ENCODE measurements around the gene GAS2L3.
A peak's percentile ranks its signal among the peaks of the same experiment; 100 is the strongest.

GAS2L3 gene

DNA sequence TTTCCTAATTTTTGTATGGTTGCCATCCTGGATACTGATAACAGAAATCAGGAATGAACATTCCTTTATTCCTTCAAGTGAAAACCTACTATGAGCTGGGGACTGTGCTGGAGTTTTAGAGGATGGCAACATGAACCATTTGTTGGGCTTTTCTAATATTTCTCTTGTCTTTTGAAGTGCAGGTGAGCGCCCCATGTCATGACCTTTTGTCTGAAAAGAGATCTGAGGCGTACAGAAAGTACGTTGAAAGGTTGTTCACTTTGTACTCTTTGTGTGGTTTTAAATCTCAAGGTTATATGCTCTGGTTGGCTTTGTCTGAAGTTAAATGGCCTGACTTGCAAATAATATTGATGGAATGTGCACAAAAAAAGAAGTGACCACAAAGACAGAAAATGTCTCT lies 79.0 kb downstream of the GAS2L3 start:
- no peak for FAIRE-seq
- no peak for DNase-seq (ENCODE audit: extremely low spot score, insufficient read length, low read depth)

GRCh38 chr12:100656141-100656540 lies 82.7 kb downstream of the GAS2L3 start:
- FAIRE-seq (no peak), DNase-seq (ENCODE audit: extremely low spot score, insufficient read length, low read depth) (no peak)

DNA sequence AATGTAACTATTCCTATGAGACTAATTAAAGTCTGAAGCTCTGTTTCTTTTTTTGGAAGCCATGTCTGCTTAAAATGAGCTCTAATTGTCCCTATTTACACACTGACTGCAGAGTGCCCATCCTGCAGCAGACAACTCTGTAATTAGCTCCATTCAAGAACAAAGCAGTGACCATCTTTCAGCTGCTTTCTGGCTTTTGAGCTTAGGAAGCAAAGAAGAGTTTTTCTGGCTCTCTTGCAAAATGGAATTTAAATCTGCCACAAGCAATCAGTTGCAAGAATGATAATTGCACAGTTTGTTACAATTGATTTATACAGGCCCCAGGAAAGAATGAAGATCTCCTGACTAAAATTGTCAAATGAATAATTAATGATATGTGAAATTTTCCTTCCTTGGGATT lies 83.4 kb downstream of the GAS2L3 start:
- DNase-seq (ENCODE audit: extremely low spot score, insufficient read length, low read depth) (no peak), FAIRE-seq (no peak)

DNA sequence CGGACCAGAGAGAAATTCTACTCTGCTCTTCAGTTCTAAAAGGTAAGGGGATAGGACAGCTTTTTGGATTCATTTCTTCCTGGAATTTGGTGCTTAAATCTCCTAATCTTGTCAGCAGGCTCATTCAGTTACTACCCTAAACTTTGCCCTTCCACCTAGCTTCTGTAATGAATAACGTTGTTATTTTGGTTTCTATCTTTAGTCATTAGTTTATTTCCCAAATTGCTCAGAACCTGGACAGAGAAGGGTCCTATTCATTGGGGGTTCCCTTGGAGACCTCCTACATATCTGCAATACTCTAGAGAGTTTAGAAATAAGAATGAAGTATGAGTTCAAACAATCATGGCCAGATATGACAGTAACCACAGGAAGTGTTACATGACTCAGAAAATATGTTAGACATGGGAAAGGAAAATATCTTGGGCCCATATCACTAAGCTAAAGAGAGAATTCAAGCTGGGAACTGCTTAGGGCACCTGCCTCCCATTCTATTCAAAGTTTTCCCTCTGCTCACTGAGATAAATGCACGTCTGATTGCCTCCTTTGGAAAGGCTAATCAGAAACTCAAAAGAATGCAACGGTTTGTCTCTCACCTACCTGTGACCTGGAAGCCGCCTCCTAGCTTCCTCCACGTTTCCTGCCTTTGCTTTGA lies 87.9 kb downstream of the GAS2L3 start:
- DNase-seq (ENCODE audit: extremely low spot score, insufficient read length, low read depth) (no peak), FAIRE-seq (peak; percentile 24)

- DNase-seq (ENCODE audit: extremely low spot score, insufficient read length, low read depth) = no peak
- FAIRE-seq = no peak
Observed at GRCh38 chr12:100666588-100666987, 93.1 kb downstream of the GAS2L3 start.

DNA sequence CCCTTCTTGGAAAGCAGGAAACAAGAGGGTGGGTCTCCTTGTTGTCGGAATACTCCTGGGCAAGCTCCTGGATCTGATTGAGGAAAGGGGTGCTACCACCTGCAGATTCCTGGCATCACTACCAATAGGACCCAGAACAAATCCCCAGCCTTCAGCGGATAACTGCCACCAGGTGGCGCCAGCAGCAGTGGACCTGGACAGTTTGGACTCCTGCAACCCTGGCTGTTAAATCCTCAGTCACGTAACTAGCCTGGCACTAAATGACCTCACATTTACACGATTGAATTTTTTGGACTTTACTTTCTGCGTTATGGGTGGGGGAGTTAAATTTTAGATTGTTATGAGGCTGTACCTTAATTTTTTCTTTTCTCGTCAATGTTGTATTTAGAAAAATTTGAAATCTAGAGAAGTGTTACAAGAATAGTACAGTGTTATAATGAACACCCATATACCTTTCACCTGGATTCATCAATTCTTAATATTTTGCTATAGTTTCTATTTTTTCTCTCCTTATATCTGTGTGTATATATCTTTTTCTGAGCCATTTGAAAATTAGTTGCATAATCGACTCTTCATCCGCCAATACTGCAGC lies 95.6 kb downstream of the GAS2L3 start:
- DNase-seq (ENCODE audit: extremely low spot score, insufficient read length, low read depth) = peak; percentile 44
- FAIRE-seq = peak; percentile 90

DNA sequence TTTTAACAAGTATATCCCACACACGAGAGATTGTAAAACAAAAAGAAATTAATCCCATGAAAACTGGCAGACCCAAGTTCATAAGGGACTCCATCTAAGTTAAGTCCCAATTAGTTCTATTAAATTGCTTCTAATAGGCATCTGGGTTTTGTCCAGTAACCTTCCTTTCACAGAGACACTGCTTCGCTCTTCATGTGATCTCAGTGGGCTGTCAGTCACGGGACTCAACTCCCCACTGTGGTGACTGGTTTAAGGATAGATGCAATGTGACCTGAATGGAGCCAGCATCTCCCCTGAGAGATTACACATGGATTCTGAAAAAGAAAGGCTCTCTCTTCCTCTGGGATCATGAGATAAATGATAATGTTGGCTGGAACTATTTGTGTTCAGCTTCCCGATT lies 96.4 kb downstream of the GAS2L3 start:
- FAIRE-seq = no peak
- no peak for DNase-seq (ENCODE audit: extremely low spot score, insufficient read length, low read depth)

DNA sequence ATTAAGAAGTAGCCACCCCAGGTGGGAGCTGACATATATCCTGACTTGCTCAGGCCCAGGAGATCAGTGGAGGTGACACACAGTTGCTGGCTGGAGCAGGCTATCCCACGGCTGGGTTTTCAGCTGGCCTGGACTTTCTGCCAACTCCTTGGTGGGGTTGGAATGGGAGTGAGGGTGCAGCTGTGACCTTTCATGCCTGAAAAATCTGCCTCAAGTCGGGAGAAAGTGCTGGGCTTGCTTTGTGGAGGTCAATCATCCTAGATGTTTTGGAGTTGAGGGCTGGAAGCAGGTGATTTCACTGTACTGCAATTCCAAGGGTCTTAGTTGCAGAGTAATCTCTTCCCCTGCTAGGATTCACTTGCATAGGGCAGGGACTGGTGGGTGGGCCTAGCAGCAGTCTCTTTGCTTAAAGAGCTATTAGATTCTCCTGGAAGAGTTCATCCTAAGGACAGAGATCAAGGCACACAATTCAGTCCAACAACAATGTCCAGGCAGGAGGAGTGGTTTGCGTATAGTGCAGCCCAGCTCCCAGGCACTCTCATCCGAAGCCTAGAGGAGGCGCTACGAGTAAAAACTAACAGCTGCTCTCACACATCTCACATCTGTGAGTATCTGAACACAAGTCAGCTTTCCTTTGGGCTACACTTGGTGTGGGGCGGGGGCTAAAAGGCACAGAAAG lies 98.1 kb downstream of the GAS2L3 start:
- DNase-seq (ENCODE audit: extremely low spot score, insufficient read length, low read depth) (no peak), FAIRE-seq (no peak)

DNA sequence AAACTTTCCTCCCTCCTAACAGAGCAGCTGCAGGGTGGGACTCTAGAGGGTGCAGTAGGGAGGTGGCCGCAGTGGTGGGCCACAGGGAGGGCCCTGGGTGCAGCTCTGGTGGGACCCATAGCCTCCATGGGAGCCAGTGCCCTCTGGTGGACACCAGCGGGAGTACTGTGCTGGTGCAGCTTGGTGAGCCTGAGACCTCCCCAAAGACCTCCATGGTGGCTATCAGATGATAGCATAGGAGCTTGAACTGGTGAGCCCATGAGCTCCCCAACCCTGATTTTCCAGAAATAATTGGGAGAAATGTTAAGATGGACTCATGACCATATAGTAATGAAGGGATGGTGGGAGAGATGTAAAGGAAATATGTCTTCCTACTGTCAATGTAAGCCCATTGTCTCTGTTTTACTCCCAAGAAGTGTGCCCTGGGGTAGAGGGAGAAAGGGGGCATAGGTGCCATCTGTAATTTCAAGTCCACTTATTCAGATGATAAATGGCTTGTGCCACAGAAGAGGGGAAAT lies 98.7 kb downstream of the GAS2L3 start:
- no peak for FAIRE-seq
- DNase-seq (ENCODE audit: extremely low spot score, insufficient read length, low read depth) = no peak

- FAIRE-seq (no peak), DNase-seq (ENCODE audit: extremely low spot score, insufficient read length, low read depth) (no peak)
Observed at GRCh38 chr12:100674036-100674888, 100.8 kb downstream of the GAS2L3 start.

Measured in GM18507 (cell line).